ENCODE data around the gene BDP1.
"Not testable (repeated sequence)": the region's sequence is repeated elsewhere in the genome, so short reads cannot be mapped to it uniquely, and the experiment has no call there.

Gene BDP1

GRCh38 chr5:71475788-71476384, 20.4 kb downstream of the BDP1 start:
- DNase-seq = peak; percentile 49

GRCh38 chr5:71481441-71481840, 26.0 kb downstream of the BDP1 start:
- DNase-seq = no peak

- no peak for DNase-seq
Measured at GRCh38 chr5:71482132-71482531, 26.7 kb downstream of the BDP1 start.

- no peak for DNase-seq
Measured at GRCh38 chr5:71483355-71483754, 27.9 kb downstream of the BDP1 start.

GRCh38 chr5:71492817-71493615, 37.6 kb downstream of the BDP1 start:
- no peak for DNase-seq

GRCh38 chr5:71494202-71494601, 38.8 kb downstream of the BDP1 start:
- not testable (repeated sequence) for DNase-seq

GRCh38 chr5:71498756-71499155, 43.3 kb downstream of the BDP1 start:
- not testable (repeated sequence) for DNase-seq

GRCh38 chr5:71503536-71503935, 48.1 kb downstream of the BDP1 start:
- no peak for DNase-seq

GRCh38 chr5:71522151-71522550, 66.7 kb downstream of the BDP1 start:
- no peak for DNase-seq

GRCh38 chr5:71525611-71526010, 70.2 kb downstream of the BDP1 start:
- not testable (repeated sequence) for DNase-seq

- DNase-seq = no peak
Measured at GRCh38 chr5:71528206-71528605, 72.8 kb downstream of the BDP1 start.

GRCh38 chr5:71529682-71530081, 74.2 kb downstream of the BDP1 start:
- no peak for DNase-seq

- DNase-seq = peak; percentile 4
Measured at GRCh38 chr5:71533142-71533541, 77.7 kb downstream of the BDP1 start.

GRCh38 chr5:71533615-71534014, 78.2 kb downstream of the BDP1 start:
- peak; percentile 59 for DNase-seq

GRCh38 chr5:71537687-71538086, 82.2 kb downstream of the BDP1 start:
- no peak for DNase-seq

- not testable (repeated sequence) for DNase-seq
Measured at GRCh38 chr5:71550885-71551284, 95.4 kb downstream of the BDP1 start.

GRCh38 chr5:71551582-71551981, 96.1 kb downstream of the BDP1 start:
- not testable (repeated sequence) for DNase-seq

- DNase-seq = not testable (repeated sequence)
Measured at GRCh38 chr5:71552026-71552749, 96.7 kb downstream of the BDP1 start.

- DNase-seq = no peak
Measured at GRCh38 chr5:71563161-71563560, 107.7 kb downstream of the BDP1 start.

GRCh38 chr5:71564895-71565294, 109.4 kb downstream of the BDP1 start:
- no peak for DNase-seq

GRCh38 chr5:71569748-71570509, 114.5 kb downstream of the BDP1 start:
- no peak for DNase-seq

- DNase-seq = not testable (repeated sequence)
Measured at GRCh38 chr5:71571811-71572210, 116.4 kb downstream of the BDP1 start.

- DNase-seq = no peak
Measured at GRCh38 chr5:71573591-71573990, 118.1 kb downstream of the BDP1 start.
